OCI-LY1 (cell line): ENCODE results near the gene DENND4A.

Experiments
- CTCF ChIP-seq: fragments of 200-600 bp; sonication (generic), shearing (Covaris generic); IDR thresholded peaks from 2 replicates; pipeline ENCODE4 v1.5.1; 2017; ENCODE audit warnings: mild to moderate bottlenecking, antibody characterized with exemption, low read length, moderate library complexity, mixed read lengths
- EZH2 ChIP-seq: fragments of 200-600 bp; sonication (generic), shearing (Covaris generic); IDR thresholded peaks from 2 replicates; pipeline ENCODE4 v1.8.0; 2017; ENCODE audit warnings: borderline replicate concordance, mixed run types, mild to moderate bottlenecking, antibody characterized with exemption, low read length, moderate library complexity, mixed read lengths

DNA sequence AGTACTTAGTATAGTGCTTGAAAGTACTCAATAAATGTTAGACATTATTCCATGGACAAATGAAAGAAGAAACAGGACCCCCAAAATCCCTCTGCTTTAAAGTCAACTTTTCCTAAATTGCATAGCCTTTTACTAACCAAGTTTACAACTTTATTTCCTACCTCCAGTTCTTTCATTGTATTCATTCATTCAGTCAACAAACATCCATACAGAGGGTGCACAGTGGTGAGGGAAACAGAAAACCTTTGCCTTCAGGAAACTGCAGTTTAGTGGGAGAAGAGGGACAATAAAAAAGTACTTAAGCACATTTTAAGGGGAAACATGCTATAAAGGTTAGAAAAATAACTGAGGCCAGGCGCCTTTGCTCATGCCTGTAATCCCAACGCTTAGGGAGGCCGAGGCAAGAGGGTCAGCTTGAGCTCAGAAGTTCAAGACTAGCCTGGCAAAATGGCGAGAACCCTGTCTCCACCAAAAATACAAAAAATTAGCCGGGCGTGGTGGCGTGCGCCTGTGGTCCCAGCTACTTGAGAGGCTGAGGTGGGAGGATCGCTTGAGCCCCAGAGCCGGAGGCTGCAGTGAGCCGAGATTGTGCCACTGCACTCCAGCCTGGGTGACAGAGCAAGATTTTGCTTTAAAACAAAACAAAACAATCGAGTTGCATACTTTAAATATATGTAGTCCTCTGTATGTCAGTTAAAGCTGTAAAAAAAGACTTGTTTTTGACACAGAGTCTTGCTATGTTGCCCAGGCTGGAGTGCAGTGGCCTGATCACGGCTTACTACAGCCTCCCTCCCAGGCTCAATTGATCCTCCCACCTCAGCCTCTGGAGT is 1.1 kb upstream of the DENND4A start:
- TF ChIP-seq EZH2 (no peak), CTCF (no peak)
